Tibial artery (tissue), 4 donors: Measurements from ENCODE around the gene CRNN.

Experiments used
- DNase-seq, 2 donors: peaks; one replicate each; pipeline ENCODE4 v3.0.0-alpha.2; 2019
- H3K27ac ChIP-seq, 2 donors: fragments of 200-600 bp; sonication (generic) in 1 of 2; 1 replicate in 1 of 2; 2 replicates in 1 of 2; pipeline ENCODE4 v1.5.1; 2018 to 2019; ENCODE audit warnings: mild to moderate bottlenecking in 1 of 2
- H3K27me3 ChIP-seq, 2 donors: fragments of 200-600 bp; sonication (generic) in 1 of 2; one replicate each; pipeline versions ENCODE4 v1.5.1 to v1.6.0; 2016 to 2019
- H3K36me3 ChIP-seq, 3 donors: fragments of 200-600 bp; sonication (generic) in 2 of 3; one replicate each; pipeline ENCODE4 v1.5.1; 2016 to 2019; ENCODE audit warnings: mild to moderate bottlenecking in 2 of 3
- H3K4me1 ChIP-seq, 4 donors: fragments of 200-600 bp; sonication (generic) in 2 of 4; 1 replicate in 3 of 4; 2 replicates in 1 of 4; pipeline ENCODE4 v1.5.1; 2016 to 2019
- H3K4me3 ChIP-seq, 2 donors: fragments of 200-600 bp; sonication (generic) in 1 of 2; 1 replicate in 1 of 2; 2 replicates in 1 of 2; pipeline ENCODE4 v1.5.1; 2018 to 2019; ENCODE audit warnings: mild to moderate bottlenecking in 2 of 2
- H3K9me3 ChIP-seq, 3 donors: fragments of 200-600 bp; sonication (generic) in 1 of 3; one replicate each; pipeline ENCODE4 v1.5.1; 2016 to 2019
- intact Hi-C: fragments of 100-400 bp; cut with DNase I; formaldehyde crosslinking; loops from one replicate; pipeline ENCODE4 v1.15.0; 2023; ENCODE audit warnings: low total_unique reads
- TF ChIP-seq, protein P1 (sequence below), 2 experiments: fragments of 200-600 bp in 1 of 2; fragments of 450-650 bp in 1 of 2; IDR thresholded peaks; one replicate each; pipeline ENCODE4 v1.5.1; 2017 to 2019; ENCODE audit warnings: antibody characterized with exemption in 2 of 2, mild to moderate bottlenecking in 1 of 2, moderate library complexity in 1 of 2

The CRNN gene

DNA sequence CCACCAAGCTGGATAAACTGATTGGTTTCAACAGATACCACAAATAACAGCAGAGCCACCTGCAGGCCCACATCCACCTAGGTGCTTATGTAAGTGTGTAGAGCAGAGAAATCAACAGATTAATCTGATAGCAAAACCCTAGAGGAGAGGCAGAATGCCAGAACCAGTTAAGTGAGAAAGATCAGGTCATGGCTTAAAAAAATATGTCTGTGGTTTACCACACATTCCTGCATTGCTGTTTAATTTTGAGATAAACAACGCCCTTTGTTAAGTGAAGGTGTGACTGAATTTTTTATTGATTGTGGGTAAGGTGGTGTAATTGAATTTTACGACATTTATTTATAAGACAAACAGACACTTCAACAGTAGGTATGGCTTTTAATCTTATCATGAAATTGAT is 21.2 kb downstream of the CRNN start:
- Histone ChIP-seq H3K27ac (no peak overlapping the region), H3K9me3 (no peaks in the 10 kb centered on the region), H3K4me1 (no peaks in the 10 kb centered on the region), H3K4me3 (no peak overlapping the region), H3K36me3 (no peaks in the 10 kb centered on the region), H3K27me3 (no peaks in the 10 kb centered on the region)
- TF ChIP-seq, protein P1, sequence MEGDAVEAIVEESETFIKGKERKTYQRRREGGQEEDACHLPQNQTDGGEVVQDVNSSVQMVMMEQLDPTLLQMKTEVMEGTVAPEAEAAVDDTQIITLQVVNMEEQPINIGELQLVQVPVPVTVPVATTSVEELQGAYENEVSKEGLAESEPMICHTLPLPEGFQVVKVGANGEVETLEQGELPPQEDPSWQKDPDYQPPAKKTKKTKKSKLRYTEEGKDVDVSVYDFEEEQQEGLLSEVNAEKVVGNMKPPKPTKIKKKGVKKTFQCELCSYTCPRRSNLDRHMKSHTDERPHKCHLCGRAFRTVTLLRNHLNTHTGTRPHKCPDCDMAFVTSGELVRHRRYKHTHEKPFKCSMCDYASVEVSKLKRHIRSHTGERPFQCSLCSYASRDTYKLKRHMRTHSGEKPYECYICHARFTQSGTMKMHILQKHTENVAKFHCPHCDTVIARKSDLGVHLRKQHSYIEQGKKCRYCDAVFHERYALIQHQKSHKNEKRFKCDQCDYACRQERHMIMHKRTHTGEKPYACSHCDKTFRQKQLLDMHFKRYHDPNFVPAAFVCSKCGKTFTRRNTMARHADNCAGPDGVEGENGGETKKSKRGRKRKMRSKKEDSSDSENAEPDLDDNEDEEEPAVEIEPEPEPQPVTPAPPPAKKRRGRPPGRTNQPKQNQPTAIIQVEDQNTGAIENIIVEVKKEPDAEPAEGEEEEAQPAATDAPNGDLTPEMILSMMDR (IDR thresholded peaks at IDR 0.05), result no peak
- intact Hi-C loops, result no loop called here
- no peak for DNase-seq

GRCh38 chr1:152388889-152389288 is 25.2 kb downstream of the CRNN start:
- no peaks in the 10 kb centered on the region for H3K9me3 ChIP-seq
- no peaks in the 10 kb centered on the region for H3K27me3 ChIP-seq
- intact Hi-C loops, result no loop called here
- no peaks in the 10 kb centered on the region for H3K36me3 ChIP-seq
- no peak for DNase-seq
- no peaks in the 10 kb centered on the region for H3K4me1 ChIP-seq
- H3K27ac ChIP-seq, result no peak overlapping the region
- TF ChIP-seq, protein P1 (IDR thresholded peaks at IDR 0.05), result no peak
- no peak overlapping the region for H3K4me3 ChIP-seq

DNA sequence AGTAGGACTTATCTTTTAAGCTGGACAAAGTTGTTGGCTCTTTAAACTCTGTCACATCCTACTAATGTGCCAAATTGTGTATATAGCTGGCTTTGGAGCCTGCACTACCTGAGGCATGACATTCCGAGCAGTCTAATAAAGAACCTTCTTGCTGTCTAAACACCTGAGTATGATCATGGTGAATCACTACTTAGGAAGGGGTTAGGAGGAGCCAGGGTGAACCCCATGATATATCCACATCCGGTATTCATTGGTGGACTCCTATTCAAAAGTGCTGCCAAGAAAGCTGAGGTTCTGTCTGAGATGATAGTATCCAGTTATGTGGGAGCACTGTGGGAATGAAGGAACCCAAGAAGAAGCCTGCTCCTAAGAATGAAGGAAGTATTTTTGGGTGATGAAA is 27.1 kb downstream of the CRNN start:
- intact Hi-C loops, result no loop called here

DNA sequence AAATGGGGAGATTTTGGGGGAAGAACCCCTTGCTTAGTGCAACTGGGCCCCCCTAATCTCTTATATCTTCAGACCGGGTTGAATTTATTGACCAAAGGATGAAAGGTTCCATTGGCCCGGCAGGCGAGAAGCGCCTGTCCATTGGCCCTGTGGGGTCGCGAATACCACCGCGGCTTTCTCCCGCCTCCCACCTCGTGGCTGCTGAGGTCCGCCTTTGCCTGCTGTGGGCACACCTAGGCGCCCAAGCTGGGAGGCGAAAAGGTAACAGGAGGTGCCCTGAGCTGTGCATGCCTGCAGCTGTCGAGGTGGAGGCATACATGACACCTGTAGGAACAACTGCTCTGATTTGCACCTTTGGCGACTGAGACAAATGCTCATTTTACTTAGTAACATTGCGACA is 33.1 kb downstream of the CRNN start:
- H3K27me3 ChIP-seq, result no peaks in the 10 kb centered on the region
- TF ChIP-seq, protein P1 (IDR thresholded peaks at IDR 0.05), result no peak
- no peaks in the 10 kb centered on the region for H3K36me3 ChIP-seq
- intact Hi-C loops, result no loop called here
- no peak overlapping the region for H3K27ac ChIP-seq
- H3K9me3 ChIP-seq, result no peaks in the 10 kb centered on the region
- H3K4me3 ChIP-seq, result no peak overlapping the region
- H3K4me1 ChIP-seq, result no peaks in the 10 kb centered on the region
- no peak for DNase-seq

More for the DNA sequence above, 27.1 kb downstream of the CRNN start:
- no peaks in the 10 kb centered on the region for H3K4me1 ChIP-seq
- H3K36me3 ChIP-seq, result no peaks in the 10 kb centered on the region
- H3K4me3 ChIP-seq, result no peak overlapping the region
- no peak overlapping the region for H3K27ac ChIP-seq
- DNase-seq, result no peak
- no peaks in the 10 kb centered on the region for H3K9me3 ChIP-seq
- no peaks in the 10 kb centered on the region for H3K27me3 ChIP-seq
- TF ChIP-seq, protein P1 (IDR thresholded peaks at IDR 0.05), result no peak

GRCh38 chr1:152374451-152374850 is 39.6 kb downstream of the CRNN start:
- Histone ChIP-seq H3K4me3 (no peak overlapping the region), H3K4me1 (no peaks in the 10 kb centered on the region), H3K27ac (no peak overlapping the region), H3K27me3 (no peaks in the 10 kb centered on the region), H3K9me3 (peaks cover 0 to 6% (median 0%) of the 10 kb centered on the region in 3 donors), H3K36me3 (no peaks in the 10 kb centered on the region)
- intact Hi-C loops, result no loop called here
- no peak for DNase-seq
- TF ChIP-seq, protein P1 (IDR thresholded peaks at IDR 0.05), result no peak

DNA sequence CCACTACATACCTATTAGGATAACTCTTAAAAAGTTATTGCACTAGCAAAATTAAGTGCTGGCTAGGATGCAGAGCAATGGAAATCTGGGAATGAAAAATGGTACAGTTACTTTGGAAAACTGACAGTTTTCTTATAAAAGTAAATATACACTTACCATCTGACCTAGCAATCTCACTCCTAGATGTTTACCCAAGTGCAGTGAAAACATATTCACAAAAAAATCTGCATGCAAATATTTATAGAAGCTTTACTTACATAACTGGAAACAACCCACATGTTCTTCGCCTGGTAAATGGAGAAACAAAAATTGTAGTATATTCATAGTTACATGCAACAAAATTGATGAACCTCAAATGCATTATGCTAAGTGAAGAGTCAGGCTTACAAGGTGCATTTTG is 41.4 kb downstream of the CRNN start:
- DNase-seq, result no peak
- H3K4me3 ChIP-seq, result no peak overlapping the region
- no peaks in the 10 kb centered on the region for H3K27me3 ChIP-seq
- peaks cover 0 to 14% (median 4%) of the 10 kb centered on the region in 3 donors for H3K9me3 ChIP-seq
- H3K36me3 ChIP-seq, result no peaks in the 10 kb centered on the region
- intact Hi-C loops, result no loop called here
- TF ChIP-seq, protein P1 (IDR thresholded peaks at IDR 0.05), result no peak
- H3K4me1 ChIP-seq, result no peaks in the 10 kb centered on the region
- no peak overlapping the region for H3K27ac ChIP-seq
